Psoas muscle (tissue), 8 donors: ENCODE data around the gene TRMT44. TPM values are rescaled to one million over a fixed set of nuclear protein-coding genes. Genes with fewer than 3 reads are reported as not detected.

Source experiments
- ATAC-seq, 4 donors: fragments of 200-7000 bp; cut with Tn5 transposase; one replicate each; pipeline ENCODE4 v1.9.1; 2020; ENCODE audit warnings: moderate library complexity in 3 of 4, mild to moderate bottlenecking in 2 of 4
- DNase-seq, 2 donors: peaks; one replicate each; pipeline ENCODE4 v3.0.0-alpha.2; 2020
- H3K27ac ChIP-seq: fragments of 200-600 bp; one replicate; pipeline ENCODE4 v1.8.0; 2022
- H3K27me3 ChIP-seq, 3 donors: fragments of 200-600 bp in 1 of 3; one replicate each; pipeline versions ENCODE4 v1.6.1 to v1.8.0; 2013 to 2022; ENCODE audit warnings: low read length in 2 of 3, mild to moderate bottlenecking in 2 of 3, moderate library complexity in 1 of 3; ENCODE audit not compliant: insufficient read depth in 3 of 3
- H3K36me3 ChIP-seq, 2 donors: fragments of 200-600 bp in 1 of 2; one replicate each; pipeline versions ENCODE4 v1.6.1 to v1.8.0; 2013 to 2022; ENCODE audit warnings: low read depth in 1 of 2, mild to moderate bottlenecking in 1 of 2, moderate library complexity in 1 of 2; ENCODE audit not compliant: insufficient read depth in 1 of 2
- H3K4me1 ChIP-seq: fragments of 200-600 bp; one replicate; pipeline ENCODE4 v1.8.0; 2022
- H3K4me3 ChIP-seq: fragments of 200-600 bp; one replicate; pipeline ENCODE4 v1.8.0; 2022; ENCODE audit warnings: mild to moderate bottlenecking
- H3K9me3 ChIP-seq: fragments of 200-600 bp; one replicate; pipeline ENCODE4 v1.8.0; 2022
- WGBS, 3 donors: extraction: QIAGEN DNeasy Blood & Tissue Kit; methylation state at CpG; one replicate each; pipeline versions ENCODE4 v1.1.6 to v1.1.7; 2013; 5-methylcytosine and 5-hydroxymethylcytosine counted together
- intact Hi-C, 2 donors: fragments of 100-400 bp; cut with DNase I; formaldehyde crosslinking; loops; one replicate each; pipeline versions ENCODE4 v1.11.0 to v1.14.2; 2022
- polyA plus RNA-seq, 3 donors: library from polyadenylated mRNA; stranded (reverse); fragments of 200-250 nt; gene quantifications; one replicate each; pipeline ENCODE4 v1.2.3, GENCODE V29; 2013
- total RNA-seq, 4 donors: library from RNA; stranded (reverse); fragmentation: NEBNext Ultra II Directional in 2 of 4; extraction: Animal tissue kit (Norgen Biotek cat#: 25700) in 2 of 4; gene quantifications; one replicate each; pipeline versions ENCODE4 v1.2.1 to v1.2.4, GENCODE V29; 2021 to 2023
- TF ChIP-seq, protein P1 (sequence below): fragments of 200-600 bp; IDR thresholded peaks from one replicate; pipeline ENCODE4 v1.8.0; 2022; ENCODE audit warnings: antibody characterized with exemption
- donor health status: healthy with polysubstance abuse.
- donor health status: DM: no; HTN: no; CAD: no; lungs with moderate emphysema.
- donor health status: Bipolar disorder and iron deficiency.
- donor health status: healthy.
- donor health status: DM: yes; HTN: yes; CAD: no.
- donor health status: DM: no; HTN: no; CAD: no.
- donor health status: DM: no; HTN: no; CAD: no.
- donor health status: DM: yes; HTN: yes; CAD: no.

Gene TRMT44
- total and polyA plus RNA-seq, 7 donors, result 3.4 to 9.1 (median 5.4) TPM

DNA sequence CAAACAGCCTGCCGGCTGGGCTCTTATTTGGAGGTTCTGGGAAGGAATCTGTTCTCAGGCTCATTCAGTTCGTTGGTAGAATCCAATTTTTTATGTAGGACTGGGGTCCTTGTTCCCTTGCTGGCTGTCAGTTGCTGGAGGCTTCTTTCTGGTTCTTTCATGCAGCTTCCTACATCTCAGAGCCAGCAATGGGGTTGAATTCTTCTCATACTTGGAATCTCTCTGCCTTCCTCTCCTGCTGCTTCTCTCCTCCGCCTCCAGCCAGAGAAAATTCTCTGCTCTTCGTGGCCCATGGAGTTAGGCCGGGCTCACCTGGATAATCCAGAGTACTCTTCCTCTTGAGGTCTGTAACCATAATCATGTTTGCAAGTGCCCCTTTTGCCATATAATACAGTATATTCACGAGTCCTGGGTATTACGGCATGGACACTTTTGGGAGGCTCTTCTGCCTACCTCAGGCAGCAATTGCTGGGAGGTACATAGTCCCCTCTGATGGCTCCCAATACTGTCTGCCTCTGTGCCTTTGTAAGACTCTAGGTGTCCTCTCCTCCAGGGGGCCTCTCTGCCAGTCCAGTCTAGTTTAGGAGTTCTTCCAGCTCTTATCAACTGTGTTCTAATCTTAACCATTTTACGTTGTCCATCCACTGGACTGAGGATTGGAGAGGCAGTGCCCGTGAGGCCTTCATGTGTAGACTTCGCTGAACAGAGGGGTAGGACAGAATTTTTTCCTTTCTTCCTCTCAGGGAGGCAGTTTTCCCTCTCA, 2.2 kb downstream of the TRMT44 start:
- DNase-seq, result no peak
- Histone ChIP-seq H3K36me3 (peaks cover 0 to 19% of the 10 kb centered on the region in 2 donors), H3K4me1 (peaks cover 31% of the 10 kb centered on the region), H3K9me3 (no peaks in the 10 kb centered on the region), H3K4me3 (peak overlapping the region; percentile 87), H3K27me3 (no peaks in the 10 kb centered on the region), H3K27ac (no peak overlapping the region)
- 58 to 70% (median 59%) methylated on average over 10 of the region's 10 CpGs for WGBS, 3 donors
- no peak for ATAC-seq
- intact Hi-C loops, result no loop called here
- TF ChIP-seq, protein P1, sequence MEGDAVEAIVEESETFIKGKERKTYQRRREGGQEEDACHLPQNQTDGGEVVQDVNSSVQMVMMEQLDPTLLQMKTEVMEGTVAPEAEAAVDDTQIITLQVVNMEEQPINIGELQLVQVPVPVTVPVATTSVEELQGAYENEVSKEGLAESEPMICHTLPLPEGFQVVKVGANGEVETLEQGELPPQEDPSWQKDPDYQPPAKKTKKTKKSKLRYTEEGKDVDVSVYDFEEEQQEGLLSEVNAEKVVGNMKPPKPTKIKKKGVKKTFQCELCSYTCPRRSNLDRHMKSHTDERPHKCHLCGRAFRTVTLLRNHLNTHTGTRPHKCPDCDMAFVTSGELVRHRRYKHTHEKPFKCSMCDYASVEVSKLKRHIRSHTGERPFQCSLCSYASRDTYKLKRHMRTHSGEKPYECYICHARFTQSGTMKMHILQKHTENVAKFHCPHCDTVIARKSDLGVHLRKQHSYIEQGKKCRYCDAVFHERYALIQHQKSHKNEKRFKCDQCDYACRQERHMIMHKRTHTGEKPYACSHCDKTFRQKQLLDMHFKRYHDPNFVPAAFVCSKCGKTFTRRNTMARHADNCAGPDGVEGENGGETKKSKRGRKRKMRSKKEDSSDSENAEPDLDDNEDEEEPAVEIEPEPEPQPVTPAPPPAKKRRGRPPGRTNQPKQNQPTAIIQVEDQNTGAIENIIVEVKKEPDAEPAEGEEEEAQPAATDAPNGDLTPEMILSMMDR, result no peak

DNA sequence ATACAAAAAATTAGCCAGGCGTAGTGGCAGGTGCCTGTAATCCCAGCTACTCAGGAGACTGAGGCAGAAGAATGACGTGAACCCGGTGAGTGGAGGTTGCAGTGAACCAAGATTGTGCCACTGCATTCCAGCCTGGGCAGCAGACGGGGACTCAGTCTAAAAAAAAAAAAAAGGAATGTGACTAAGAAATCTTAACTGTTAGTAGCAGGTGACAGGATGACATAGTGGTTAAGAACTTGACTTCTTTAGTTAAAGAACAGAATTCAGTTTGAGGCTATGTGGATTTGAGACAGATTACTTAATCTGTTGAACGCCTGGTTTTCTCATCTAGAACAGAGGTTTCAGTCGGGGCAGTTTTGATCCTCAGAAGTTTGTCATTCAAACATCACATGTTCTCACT, 3.2 kb downstream of the TRMT44 start:
- Histone ChIP-seq H3K36me3 (peaks cover 0 to 29% of the 10 kb centered on the region in 2 donors), H3K4me1 (peaks cover 31% of the 10 kb centered on the region), H3K27ac (no peak overlapping the region), H3K27me3 (no peaks in the 10 kb centered on the region), H3K4me3 (no peak overlapping the region), H3K9me3 (no peaks in the 10 kb centered on the region)
- ATAC-seq (no peak), DNase-seq (no peak)
- intact Hi-C loops, result no loop called here
- TF ChIP-seq, protein P1, result no peak
- WGBS, 3 donors, result 43 to 65% (median 49%) methylated on average over 6 of the region's 6 CpGs

DNA sequence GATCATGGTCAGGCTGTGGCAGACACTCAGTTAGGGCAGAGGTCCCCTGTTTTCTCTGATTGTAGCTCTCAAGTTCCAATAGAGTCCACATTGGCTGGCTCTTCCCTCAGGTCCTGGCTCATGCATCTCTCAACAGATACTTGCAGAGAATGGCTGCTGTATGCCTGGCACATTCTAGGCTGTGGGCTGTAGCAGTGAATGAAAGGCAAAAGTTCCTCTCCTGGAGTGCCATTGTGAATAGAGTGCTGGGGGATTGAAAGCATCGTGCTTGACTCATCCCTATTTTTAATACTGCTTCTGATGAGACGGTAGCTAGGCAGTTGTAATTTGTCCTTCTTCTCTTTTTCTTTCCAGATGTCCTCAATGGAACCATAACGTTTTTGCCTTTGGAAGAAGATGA, 5.5 kb downstream of the TRMT44 start:
- Histone ChIP-seq H3K4me3 (no peak overlapping the region), H3K4me1 (peaks cover 24% of the 10 kb centered on the region), H3K36me3 (peaks cover 0 to 51% of the 10 kb centered on the region in 2 donors), H3K9me3 (no peaks in the 10 kb centered on the region), H3K27me3 (no peaks in the 10 kb centered on the region), H3K27ac (no peak overlapping the region)
- intact Hi-C loops, result no loop called here
- DNase-seq (no peak), ATAC-seq (peak in 2 of 4 donors; percentile 33 to 49)
- TF ChIP-seq, protein P1, result no peak
- WGBS, 3 donors, result 59 to 69% (median 62%) methylated on average over 3 of the region's 3 CpGs

DNA sequence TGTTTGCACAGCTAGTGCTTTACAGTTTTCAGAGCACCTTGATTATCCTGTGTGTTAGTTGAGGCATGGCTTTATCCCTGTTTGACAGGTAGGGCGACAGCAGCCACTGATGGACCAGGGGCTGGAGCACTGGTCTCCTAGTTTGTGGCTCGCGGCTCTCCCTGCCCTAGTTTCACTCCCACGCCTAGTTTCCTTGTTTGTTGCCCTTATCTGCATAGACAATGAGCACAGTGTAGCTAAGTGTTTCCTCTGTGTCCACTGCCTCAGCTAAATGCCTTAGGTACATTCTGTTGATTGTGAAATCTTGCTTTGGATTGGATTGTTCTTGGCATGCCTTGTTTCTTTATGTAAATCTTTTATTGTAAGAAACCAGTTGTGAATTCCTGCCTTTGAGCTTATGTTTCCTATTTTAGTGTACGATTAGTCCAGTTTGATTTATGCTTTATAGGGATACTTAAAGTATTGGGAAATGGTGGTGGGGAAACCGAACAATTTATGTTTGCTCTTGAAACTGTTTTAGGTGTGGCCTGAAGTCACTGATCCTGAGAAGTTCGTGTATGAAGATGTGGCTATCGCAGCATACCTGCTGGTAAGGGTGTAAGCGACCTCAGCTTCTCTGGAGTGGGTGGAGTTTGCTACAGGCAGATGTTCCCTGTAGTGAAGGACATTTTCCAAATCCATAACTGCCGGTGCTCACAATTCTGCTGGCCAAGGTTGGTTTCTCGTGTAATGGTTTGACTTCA, 11.0 kb downstream of the TRMT44 start:
- Histone ChIP-seq H3K27me3 (no peaks in the 10 kb centered on the region), H3K36me3 (peaks cover 15 to 99% of the 10 kb centered on the region in 2 donors), H3K27ac (no peak overlapping the region), H3K4me3 (no peak overlapping the region), H3K4me1 (no peaks in the 10 kb centered on the region), H3K9me3 (no peaks in the 10 kb centered on the region)
- no peak for ATAC-seq
- TF ChIP-seq, protein P1, result no peak
- WGBS, 3 donors, result 88 to 92% (median 91%) methylated on average over 11 of the region's 11 CpGs
- DNase-seq, result no peak
- intact Hi-C loops, result no loop called here
